DMS53 treated with DMSO at 0.1 percent for 48 hours (cell line): ENCODE data around the gene RUNX2.

Experiments
- DNase-seq: peaks from one replicate; lab custom pipeline; 2025; ENCODE audit not compliant: unreplicated experiment; lab: John Stamatoyannopoulos, UW

Gene RUNX2

DNA sequence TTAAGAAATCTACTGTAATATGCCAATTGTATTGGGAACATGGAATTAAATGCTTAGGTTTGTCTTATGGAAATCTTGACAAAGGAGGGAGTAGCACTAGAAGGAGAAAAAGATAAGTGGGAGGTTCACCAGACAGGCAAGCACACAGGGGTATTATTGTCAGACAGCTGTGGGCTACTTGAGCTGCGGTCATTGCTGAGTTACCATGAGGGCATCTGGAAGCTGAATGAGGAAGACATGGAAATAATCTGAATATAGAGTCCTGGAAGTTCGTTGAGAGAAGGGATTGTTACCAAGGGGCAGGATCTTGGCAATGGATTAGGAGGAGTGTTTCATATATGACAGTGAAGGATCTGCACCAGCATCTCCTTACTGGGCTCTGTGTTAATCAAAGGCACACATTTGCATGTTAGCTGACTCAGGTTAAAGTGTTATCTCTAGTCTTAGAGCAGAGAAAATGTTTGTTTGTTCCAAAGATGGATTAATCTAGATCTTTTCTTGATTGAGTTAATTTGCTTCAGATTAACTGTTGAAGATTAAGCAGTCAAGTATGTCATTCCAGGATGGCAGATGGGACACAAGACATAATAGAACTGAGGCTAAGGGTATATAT is 102.6 kb downstream of the RUNX2 start:
- no peak for DNase-seq

DNA sequence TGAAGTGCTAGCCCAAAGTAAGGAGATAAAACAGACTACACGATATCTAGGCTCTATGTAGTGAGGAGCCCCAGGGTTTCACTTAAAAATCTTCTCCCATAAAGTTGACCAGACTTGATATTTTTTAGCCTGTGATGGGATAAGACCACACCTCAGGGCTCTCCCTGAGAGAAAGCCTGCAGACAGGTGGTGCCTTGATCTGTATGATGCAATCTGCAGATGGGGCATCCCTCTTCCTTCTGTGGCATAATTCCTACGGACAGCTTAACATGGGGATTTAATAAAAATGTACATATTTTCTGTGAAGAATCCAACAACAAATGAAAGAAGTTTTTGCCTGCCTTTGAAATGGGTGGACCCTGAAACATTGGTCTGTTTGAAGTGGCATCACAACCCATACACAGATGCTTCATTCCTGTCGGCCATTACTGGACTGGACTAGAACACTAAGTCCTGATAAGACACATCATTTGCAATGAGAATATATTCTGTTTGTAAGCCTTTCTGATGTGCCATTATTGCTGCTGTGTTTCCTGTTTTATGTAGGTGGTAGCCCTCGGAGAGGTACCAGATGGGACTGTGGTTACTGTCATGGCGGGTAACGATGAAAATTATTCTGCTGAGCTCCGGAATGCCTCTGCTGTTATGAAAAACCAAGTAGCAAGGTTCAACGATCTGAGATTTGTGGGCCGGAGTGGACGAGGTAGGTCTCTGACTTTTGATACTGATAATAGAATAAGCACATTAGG is 103.4 kb downstream of the RUNX2 start:
- DNase-seq: no peak

DNA sequence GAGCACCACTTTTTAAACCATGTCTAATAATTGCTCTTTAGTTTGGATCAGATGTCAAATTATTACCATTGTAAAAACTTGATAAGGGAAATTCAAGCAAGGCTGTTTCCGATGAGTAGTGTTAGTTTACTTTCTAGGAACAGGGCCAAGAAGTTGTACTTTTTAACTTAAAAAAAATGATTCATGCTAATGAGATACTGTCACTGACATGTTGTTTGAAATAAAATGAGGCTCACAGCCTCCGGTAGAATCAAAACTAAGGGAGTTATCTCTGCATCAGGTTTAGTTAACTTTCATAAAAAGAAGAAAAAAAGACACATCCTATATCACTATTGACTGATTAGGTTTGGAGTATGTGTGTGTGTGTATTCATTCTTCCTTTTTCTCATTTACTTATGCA is 104.8 kb downstream of the RUNX2 start:
- no peak for DNase-seq

DNA sequence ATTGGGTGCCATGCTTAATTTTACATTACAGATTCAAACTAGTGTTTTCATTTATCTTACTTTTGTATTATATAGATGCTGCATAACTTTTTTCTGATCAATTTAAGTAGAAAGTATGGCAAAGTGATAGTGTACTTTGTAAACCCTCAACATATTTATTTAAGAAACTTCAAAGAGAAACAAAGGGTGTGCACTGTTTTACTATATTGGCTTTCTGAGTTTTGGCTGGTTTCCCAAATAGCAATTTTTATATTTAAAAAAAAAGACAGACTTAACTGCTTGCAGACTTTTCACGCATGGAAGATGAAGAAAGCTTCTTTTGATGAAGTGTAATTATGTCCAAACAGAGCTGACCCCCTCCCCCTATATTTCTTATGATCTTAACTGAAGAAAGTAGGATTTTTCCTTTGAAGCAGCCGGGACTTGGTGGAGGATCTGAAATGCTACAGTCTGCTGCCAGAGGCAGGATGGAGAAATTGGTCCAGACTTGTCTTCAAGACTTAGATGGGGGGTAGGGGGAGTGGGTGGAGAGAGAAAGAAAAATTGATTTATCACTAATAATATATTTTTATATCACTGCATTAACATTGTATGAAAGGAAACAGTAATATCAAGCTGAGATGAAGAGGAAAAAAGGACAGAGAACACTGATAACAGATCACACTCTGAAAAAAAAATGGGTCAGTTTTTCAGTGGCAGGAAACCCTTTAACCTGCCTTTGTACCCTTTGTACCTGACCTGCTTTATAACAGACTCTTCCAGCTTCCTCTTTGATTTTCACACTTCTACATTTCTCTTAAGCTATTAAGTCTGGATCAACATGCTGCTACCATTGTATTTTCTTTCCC is 105.6 kb downstream of the RUNX2 start:
- DNase-seq: no peak

DNA sequence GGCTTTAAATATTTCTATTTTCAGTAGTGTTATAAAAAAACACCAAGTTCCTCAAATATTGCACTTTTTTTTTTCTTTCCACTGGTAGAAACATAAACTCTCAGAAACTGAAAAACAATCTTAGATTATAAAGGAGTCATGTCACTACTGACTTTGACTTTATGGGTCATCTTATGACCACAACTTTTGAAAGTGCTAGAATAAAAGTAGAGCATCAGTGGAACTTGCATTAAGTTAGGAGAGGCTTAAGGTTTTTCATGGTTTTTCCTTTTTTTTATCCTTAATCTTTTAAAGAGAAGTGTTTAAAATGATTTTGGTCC is 106.2 kb downstream of the RUNX2 start:
- no peak for DNase-seq

DNA sequence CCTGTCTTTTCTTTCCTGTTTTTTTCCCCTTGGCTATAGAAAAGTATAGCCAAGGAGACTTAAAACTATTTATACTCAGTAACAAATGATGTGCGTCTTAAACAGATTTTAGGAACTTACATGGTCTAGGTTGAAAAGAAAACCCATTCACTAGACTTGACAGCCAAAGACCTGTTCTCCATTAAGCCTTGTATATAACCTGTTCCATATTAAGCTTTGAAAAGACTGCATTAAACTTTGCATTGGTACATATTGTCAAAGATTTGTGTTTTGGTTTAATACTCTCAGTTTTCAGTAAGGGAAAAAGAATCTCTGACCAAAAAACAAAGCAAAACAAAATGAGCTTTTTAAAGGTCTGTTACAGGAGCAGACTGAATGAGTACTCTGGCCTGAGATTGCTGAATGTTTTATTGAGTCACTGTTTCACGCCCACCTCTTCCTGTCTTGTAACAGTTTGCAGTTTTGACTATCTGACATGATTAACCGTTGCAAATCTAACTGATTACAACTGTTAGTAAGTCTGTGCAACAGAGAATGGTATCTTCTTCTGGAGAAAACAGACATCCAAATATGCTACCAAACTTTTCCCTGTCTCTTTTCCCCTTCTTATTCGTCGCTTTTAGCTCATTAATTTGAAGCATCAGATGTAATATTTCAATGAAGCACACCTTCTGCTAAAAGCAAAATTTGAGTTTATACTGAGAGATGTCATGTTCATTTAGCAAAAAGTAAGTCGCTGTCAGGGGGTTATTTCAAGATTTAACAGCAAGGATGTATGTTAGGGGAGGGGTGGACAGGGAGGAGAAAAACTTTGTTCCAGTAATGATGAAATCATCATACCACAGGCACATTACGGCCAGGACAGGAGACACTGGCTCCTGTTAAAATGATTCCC is 108.7 kb downstream of the RUNX2 start:
- DNase-seq: no peak

DNA sequence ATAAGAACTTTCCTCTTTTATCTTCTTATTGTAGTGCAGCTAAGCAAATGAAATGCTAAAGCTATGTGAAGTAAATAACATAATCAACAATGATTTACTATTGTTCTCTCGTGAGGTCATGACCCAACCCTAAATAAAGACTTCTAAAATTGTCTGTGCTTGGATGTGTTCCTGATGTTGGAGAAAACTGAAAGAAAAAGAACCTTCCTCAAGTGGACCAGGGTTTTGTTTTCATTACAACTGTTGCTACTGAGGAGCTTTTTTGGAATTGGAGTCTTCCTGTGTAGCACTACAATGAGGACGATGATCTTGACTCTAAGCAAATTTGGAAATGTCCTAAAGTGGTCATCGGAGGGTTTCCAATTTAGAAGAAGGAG is 109.3 kb downstream of the RUNX2 start:
- no peak for DNase-seq

DNA sequence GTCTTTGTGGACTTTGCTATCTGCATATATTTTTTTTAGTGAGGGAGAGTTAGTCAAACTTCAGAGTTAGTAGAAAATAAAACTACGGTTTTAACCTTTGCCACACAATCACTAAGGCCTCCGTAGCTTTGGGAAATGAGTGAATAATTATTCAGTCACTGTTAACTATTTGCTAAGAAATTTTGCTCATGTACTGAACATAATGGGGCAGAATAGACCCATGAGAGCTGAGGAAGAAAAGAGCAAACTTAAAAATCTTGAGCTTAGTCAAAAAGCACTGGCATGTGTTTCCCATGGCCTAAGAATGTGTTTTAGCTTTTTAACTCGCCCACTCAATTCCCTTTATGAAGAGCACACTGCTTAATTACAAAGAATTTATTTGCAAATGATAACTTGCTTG is 110.0 kb downstream of the RUNX2 start:
- DNase-seq: no peak

DNA sequence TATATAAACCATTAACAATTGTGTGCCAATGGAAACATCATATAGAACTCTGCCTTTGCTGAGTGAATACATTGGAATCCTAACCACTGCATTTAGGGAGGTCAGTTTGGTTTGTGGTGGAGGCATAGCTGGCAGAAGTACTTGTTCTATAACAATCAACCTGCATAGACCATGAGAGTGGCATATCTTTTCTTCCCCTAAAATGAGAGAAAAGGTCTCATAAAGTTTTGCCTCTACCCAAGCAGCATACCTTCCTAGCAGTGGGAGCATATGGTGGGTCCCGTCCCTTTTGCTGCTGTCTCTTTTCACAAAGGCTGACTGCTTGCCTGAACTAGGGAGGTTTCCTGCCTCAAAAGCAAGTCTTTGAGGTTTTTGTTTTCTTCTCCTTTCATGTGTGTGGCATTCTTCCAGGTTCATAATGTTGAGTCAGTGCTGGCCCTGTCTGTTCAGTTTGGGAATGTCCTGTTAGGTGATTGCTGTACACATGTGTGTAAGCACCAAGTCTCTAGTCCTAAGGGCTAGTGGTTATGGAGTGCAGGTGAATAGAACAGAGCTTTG is 110.8 kb downstream of the RUNX2 start:
- no peak for DNase-seq

DNA sequence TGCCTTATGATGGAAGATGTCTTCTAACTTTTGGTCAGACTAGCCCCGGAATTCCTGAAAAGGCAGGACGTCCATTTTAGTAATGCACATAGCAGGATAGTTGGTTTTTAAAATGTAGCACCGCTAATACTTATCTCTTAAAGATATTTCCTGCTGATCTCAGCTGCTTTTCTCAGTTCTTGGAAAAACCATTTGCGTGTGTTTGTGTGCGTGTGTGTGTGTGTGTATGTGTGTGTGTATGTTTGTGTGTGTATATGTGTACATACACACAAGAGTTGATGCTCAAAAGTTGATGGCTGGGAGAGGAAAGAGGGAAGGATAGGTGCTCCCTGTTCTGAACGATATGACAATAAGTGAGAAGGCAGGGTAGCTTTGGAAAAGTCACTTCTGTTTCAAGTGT is 111.3 kb downstream of the RUNX2 start:
- DNase-seq: no peak

DNA sequence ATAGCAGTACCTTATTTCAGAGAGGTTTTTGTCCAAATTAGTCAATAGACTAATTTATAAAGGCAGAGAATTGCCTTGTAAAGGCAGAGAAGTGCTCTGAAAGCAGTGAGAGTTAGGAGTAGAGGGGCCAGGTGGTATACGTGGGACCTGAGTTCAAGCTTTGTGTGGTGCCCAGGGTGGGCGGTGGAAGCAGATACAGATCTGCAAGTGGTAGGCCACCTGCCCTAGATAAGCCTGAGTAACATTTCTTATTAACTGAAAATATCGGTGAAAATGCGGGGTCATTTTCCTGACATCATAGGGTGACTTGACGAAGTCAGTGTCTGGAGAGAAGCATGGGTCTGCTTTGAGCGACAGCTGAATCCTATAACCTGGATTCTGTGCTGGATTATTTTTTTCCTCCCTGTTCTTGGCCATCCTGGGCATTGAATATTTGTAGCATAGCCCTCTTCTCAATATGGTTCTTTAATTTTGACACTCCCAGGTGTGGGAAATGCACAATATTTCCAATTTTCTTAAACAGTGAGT is 111.8 kb downstream of the RUNX2 start:
- DNase-seq: no peak

DNA sequence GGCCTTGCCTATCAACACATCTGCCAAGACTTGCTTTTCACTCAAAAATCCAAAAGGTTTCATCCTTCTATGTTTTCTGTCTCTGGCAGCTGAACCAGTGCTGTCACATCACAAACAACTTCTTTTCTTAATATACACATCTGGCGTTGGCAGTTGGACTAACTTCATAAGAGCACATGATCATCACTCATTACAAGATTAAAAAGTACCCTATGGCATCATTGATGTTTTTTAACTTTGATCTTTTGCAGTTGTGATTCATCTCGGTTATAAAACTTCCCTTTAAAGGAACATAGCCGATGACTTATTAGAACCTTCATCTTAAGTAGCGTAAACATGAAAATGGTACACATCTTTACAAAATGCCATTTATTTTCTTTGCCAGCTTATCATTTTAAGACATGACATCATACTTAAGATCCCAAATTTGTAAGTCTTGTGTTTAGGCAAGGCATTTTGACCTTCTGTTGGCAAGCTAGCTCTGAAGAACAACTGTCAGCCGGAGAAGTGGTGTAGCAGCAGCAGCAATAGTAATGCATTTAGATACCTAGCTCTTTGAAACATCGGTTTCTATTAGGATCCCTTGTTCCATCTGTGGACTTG is 113.8 kb downstream of the RUNX2 start:
- no peak for DNase-seq

DNA sequence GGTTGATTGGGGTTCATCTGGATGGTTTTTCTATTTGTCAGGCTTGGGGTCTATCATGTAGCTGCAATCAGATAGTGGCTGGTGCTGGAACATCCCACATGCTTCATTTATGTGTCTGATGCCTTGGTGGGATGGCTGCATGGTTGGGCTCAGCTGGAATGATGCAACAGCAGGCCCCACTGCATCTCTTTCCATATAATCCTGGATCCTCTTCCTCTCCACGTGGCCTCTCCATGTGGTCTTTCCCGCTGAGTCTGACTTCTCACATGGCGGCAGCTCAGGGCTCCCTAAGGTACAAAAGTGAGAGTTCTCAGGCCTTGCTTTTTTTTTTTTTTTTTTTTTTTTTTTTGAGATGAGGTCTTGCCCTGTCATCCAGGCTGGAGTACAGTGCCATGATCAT is 114.6 kb downstream of the RUNX2 start:
- no peak for DNase-seq

DNA sequence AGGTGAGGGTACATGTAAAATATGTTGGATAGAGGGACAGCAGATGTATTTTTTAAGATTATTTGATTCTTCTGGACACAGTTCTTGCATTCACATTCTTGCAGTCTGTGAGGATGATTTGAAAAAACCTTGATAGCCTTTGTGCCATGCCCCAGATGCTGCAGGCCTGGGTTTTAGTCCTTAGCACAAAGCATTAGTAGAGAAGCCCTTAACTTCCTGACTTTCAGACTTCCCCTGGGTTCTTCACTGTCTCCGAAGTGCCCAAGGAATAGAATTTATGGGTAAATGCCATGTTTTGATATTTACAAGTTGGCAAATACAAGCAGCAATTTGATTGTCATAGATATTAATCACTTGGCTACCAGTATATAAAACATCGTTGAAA is 117.2 kb downstream of the RUNX2 start:
- no peak for DNase-seq

DNA sequence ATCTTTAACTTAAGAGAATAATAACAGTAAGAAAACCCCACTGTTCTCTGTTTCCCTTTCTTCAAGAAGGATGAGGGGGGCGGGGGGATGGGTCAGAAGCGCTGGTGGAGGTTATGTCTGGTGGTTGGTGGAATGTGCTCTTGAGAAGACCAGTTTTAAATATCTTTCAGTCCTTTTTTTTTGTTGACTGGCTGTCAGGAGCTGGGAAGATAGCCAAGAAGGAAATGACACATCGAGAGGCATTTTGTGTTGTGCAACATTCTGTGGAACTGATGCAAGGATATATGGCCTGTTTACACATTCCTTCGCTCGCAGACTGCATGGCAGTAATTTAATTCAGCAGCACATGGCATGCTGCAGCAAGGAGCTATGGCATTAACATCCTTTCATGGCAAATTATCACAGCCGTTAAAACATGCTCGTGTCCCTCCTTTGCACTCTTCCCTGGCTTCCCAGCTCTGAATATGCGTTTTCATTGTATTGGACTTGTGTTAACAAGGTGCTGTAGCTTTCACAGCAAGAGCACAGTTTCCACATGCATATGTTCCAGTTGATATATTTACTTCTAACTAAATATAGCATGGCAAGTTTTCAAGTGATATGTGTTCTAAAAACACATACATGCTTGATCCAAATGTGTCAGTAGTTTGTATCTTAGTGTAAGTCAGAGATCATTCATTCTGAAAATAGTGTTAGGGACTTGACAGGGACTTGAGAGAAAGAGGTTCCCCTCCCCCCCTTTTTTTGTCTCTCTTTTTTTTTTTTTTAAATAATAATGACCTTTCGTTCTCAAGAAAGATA is 117.8 kb downstream of the RUNX2 start:
- DNase-seq: peak; percentile 94

DNA sequence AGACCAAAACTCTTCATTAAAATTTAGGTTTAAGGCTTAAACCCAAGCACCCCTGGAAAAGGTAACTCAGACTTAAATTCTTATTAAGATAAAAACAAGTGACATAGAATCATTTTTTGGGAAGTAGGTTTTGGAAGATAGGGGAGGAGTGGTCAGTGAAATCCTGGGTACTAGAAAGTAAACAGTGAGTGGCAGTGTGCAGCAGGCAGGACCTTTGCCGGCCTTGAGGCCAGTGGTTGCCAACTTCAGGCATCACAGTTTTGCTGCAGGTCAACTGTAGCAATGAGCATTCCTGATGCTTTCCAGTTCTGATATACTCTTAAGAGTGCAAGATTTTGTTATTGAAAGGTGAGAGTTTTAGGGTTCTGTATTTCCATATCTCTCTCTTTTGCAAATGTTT is 118.9 kb downstream of the RUNX2 start:
- DNase-seq: no peak

DNA sequence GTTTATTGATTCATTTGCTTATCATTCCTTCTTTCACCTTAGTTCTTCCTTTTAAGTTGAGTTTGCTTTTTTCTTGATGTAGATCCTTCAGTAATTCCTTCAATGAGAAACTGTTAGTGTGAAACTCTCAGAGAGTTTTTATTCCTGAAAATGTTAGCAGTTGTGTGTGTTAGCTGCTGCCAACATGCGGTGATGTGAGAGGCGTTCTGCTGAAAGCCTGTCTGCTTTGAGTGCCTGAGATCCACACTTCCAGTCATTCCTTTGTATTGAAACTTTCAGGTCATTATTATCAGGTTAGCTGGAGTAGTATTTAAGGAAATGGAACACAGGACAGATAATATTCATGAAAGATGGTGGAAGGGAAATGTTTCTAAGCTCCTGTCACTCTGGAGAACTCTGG is 119.6 kb downstream of the RUNX2 start:
- no peak for DNase-seq

DNA sequence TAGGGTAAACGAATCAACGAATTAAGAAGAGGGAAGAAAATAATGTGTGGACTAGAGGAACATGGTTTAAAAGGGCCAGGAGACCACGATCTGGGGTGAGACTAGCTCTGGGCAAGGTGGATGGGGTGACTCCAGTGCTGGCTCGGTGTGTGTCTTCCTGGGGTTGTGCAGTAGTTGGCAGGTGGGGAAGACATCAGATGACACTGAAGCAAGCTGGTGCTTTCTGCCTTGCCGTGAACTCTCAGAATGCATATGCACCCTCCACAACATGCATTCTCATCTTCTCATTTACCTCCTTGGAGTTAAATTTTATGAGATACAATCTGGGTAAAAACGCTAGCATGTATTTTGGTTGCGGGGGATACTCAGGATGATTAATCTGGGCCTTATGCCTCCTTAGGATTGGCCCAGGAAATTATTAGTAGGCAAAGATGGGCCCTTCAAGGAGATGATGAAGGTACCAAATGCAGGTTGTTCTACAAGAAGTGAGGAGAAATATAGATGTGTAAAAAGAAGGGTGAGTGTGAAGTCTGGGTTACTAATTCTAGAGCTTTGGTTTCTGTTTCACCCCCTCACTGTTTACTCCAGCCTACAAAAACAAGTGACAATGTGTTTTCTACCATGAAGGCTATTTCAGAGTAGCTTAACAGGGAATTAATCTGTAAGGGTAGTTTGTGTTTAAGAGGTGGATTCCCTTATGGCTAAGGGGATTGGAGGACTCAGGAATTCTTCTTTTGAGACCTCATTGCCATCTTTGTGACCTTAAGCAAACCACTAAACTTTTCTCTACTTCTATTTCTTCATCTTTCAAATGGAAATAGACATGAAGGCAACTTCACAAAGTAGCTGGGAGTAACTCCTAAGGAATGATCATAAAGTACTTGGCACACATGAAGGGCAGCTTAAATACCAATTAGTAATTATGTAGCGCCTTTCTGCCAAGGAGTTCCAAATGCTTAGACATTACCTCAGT is 120.6 kb downstream of the RUNX2 start:
- no peak for DNase-seq
